C1 segment of cervical spinal cord (tissue), 14 donors: ENCODE data around the gene SECISBP2.
A peak's percentile ranks its signal among the peaks of the same experiment; 100 is the strongest.

Experiments used
- DNase-seq, 14 donors: peaks; one replicate each; lab custom pipeline; 2025; lab: John Stamatoyannopoulos, UW

SECISBP2 gene

GRCh38 chr9:89380437-89381307 lies 62.4 kb downstream of the SECISBP2 start:
- DNase-seq: no peak

DNA sequence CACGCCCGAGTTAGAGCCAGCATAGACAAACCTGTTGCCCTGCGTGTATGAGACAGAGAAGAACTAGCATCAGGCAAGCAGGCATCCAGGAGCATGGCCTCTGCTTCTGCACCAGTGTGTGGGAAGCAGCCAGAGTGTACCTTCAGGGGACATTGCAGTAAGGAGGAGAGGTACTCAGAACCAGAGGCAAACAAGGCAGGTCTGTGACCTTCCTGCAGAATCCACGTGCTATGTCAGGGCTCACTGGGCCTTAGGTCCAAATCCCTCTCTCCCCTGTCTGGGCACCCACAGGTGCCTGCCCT lies 63.0 kb downstream of the SECISBP2 start:
- DNase-seq: no peak

DNA sequence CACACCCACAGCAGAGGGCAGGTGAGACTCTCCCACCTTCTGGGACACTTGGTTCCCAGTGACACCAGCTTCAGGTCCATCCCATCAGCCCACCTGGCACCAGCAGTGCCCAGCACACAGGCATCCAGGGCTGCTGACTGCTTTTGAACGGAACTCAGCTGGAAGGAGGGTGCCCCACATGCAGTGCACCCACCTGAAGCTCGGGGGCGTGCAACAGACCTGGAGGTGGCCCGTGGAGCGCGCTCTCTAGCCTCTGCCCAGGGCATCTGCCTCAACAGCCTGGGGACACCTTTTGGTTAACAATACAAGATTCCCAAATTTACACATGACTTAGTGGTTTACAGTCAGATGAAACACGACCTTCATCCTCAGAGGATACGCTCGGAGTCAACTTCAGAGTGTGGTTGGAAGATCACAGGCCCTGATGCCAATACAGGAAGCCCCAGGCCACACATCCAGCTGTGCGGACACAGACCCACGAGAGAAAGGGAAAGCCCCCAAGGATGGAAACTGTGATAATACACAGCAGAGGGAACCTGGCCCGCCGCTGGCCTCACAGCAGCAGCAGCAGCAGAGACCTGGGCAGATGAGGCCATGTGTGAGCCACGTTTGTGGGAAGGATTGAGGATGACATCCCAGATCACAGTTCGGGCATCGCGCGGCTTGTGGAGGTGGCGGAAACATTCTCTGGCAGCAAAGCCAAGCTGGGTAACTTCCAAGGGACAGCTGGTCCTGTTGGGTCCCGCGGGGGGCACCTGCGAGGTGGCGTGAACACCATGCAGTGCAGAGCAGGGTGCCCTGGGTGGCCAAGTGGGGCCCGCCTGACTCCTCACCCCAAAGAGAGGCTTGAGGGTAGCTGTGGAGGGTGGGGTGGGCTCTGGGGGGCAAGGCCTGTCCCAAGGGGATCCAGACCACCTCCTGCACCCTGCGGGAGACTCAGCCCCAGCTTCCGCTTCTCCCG lies 64.0 kb downstream of the SECISBP2 start:
- peak in 1 of 14 donors; percentile 7 for DNase-seq

- no peak for DNase-seq
Observed at GRCh38 chr9:89383030-89383720, 64.9 kb downstream of the SECISBP2 start.

- no peak for DNase-seq
Observed at GRCh38 chr9:89383721-89384300, 65.5 kb downstream of the SECISBP2 start.

GRCh38 chr9:89384783-89385182 lies 66.5 kb downstream of the SECISBP2 start:
- DNase-seq: no peak

DNA sequence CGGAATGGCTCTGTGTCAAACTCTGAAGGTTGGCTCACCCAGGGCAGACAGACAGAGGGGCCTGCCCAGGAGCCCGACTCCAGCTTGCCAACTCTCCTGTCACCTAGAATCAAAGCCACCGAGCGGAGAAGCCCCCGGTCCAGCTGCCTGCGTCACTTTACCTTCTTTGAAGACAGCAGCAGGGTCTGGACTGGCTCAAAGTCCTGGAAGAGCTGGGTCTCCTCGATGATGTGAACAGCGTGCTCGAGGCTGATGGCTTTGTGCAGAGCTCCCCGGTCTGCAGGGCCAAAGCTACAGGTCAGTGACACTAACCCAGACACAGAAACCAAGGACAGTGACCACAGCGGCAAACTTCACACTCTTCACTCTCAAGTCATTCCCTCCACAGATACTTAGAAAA lies 67.9 kb downstream of the SECISBP2 start:
- no peak for DNase-seq

DNA sequence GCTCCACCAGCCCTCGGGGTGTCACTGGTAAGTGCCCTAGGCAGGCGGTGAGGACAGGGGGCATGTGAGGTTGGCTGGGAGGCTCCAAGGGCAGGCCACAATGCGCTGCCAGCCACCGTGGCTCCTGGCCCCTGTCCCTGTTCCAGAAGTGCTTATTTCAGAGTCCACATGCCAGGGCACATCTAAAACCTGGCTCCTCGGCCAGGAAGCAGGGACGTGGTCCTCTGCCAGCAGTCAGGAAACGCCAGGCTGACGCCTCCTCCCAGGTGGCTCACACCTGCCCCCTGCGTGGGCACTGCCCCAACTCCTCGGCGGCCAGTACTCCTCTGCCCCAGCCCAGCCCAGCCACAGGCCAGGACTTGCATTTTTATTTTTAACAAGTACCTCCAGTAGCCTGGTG lies 68.5 kb downstream of the SECISBP2 start:
- peak in 1 of 14 donors; percentile 18 for DNase-seq

GRCh38 chr9:89387197-89387849 lies 69.0 kb downstream of the SECISBP2 start:
- DNase-seq: no peak

DNA sequence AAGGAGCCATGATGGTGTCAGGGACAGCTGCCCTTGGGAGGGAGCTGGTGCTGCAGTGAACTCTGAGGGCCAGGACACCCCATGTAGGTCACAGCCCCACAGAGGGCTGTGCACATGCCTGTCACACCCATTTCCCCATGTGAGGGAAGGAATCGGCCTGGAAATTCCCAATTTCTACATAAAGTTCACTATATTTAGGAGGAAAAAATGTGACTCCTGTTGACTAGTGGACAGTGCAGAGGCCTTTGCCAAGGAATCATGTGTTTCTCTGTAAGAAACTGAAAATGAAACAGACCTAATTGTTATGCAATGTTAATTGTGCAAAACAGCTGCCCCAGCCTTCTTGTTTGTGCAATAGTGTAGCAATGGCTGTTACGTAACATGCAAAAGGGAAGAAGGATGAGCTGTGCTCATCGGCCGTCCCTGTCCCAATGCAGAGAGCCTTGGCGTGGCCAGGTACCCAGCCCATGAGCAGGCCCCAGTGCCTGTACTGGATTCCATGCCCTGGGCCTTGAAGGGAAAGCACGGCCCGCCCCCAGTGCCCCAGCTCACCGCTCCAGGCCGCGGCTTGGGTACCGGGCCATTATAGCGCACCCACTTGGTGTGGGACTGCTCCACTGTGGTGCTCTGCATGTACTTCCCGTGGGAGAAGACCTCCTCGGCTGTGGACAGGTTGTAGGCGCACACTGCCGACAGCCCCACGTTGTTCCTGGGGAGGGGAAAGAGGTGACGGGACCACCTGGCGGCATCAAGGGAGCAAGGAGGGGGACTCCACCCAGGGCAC lies 70.0 kb downstream of the SECISBP2 start:
- peak in 3 of 14 donors; percentile 20 to 60 (median 49) for DNase-seq

GRCh38 chr9:89388868-89389177 lies 70.5 kb downstream of the SECISBP2 start:
- DNase-seq: no peak

DNA sequence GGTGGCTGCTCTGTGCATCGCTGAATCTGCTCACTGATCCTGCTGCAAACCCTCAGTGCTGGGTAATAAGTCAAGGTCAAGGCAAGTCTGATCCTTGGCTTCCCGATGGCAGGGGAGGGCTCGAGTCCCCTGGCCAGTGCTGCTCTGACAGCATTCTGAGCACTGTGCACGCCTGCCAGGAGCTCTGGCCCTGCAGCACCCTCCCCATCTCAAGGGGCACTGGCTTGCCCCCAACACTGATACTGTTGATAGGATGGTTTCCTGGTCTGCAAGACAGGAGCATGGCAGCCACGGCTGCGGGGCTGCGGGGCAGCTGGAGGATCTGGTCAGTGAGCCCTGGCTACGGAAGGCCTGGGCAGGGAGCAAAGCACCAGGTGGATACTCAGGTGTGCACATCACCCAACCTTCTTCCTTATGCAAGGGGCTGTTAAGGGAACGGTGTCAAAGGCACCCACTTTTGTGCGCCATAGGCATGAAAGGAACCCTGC lies 71.8 kb downstream of the SECISBP2 start:
- no peak for DNase-seq

- DNase-seq: no peak
Observed at GRCh38 chr9:89390578-89391116, 72.3 kb downstream of the SECISBP2 start.

DNA sequence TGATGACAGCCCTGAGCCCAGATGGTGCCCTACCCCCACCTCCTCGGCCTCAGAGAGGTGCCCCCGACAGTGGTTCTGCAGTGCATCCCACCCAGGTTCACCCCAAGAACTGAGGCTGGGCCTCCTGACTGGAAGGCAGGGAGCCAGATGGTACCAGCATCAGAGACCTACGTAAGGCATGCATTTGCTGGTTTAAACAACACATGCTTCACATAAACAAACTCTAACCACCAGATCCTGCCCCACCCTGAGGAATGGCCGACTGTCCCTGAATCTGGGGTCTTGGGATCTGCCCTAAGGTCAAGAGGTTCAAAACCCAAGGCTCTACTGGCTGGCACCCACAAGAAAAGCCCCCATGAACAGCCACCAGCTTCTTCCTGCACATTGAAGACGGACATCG lies 73.3 kb downstream of the SECISBP2 start:
- DNase-seq: no peak

GRCh38 chr9:89394412-89394811 lies 76.1 kb downstream of the SECISBP2 start:
- no peak for DNase-seq

GRCh38 chr9:89395931-89396710 lies 77.8 kb downstream of the SECISBP2 start:
- DNase-seq: no peak

GRCh38 chr9:89397471-89397870 lies 79.2 kb downstream of the SECISBP2 start:
- no peak for DNase-seq

DNA sequence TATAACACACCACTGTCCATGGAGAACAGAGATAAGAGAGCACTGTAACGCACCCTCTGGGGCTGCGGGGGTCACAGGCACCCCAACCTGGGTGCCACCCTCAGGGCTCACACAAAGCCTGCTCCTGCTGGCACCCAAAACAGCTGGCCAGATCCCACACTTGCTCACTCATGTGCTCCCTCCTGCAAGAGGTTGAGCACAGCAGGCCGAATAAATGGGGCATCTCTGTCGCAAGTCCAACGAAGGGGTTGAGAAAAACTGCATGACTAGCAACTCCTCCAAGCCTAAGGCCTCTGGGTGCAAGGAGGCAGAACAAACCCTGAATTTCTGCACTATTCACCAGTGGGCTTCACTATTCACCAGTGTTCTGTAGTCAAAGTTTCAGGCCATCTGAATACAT lies 80.3 kb downstream of the SECISBP2 start:
- DNase-seq: no peak
